GM10266 (cell line): ENCODE results near the gene CATSPER2.
"Not testable (repeated sequence)": the region's sequence is repeated elsewhere in the genome, so short reads cannot be mapped to it uniquely, and the experiment has no call there.

Experiments used
- DNase-seq: peaks from one replicate; pipeline ENCODE4 v3.0.0; 2012; ENCODE audit errors: extremely low spot score

The CATSPER2 gene

DNA sequence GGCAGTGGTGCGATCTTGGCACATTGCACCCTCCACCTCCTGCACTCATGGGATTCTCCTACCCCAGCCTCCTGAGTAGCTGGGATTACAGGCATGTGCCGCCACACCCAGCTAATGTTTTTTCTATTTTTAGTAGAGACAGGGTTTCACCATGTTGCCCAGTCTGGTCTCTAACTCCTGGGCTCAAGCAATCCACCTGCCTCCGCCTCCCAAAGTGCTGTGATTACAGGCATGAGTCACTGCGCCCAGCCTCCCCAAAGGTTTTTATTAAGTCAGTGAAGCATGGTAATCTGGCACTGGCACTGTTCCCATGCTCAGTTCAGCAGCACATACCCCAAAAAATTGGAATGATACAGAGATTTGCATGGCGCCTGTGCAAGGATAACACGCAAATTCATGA, 46.4 kb downstream of the CATSPER2 start:
- not testable (repeated sequence) for DNase-seq

DNA sequence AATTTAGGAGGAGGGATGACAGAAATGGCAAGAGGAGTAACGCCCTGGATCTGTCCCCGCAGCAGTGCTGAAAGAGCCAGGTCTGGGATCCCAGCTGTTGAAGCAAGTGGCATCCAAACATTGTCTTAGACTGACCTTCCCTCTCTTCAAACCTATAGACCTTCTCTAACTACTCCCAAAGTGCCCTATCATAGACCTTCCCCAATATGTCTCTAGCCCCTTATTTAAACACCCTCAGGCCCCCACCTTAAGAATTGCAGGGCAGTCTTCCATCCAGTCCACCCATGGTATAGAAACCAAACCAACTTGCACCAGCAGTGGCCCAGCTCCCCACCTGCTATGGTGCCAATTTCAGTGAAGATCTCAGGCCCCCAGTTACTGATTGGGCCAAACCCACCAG, 48.4 kb downstream of the CATSPER2 start:
- not testable (repeated sequence) for DNase-seq

DNA sequence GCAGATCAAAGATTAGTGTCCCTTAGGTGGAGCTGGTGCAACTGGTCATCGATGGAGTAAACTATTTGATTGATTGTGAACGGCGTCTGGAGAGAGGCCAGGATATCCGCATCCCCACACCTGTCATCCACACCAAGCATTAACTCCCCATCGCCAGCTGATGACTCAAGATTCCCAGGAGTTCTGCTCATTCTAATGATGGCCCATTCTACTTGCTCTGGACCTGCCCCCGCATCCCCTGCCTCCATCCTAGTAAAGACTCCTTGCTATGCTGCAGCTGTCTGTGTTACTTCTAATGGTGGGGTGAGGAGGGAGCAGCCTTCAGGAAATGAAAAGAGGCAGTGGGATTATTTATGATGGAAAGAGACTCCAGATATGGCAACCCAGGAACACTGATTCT, 49.5 kb downstream of the CATSPER2 start:
- DNase-seq: not testable (repeated sequence)

DNA sequence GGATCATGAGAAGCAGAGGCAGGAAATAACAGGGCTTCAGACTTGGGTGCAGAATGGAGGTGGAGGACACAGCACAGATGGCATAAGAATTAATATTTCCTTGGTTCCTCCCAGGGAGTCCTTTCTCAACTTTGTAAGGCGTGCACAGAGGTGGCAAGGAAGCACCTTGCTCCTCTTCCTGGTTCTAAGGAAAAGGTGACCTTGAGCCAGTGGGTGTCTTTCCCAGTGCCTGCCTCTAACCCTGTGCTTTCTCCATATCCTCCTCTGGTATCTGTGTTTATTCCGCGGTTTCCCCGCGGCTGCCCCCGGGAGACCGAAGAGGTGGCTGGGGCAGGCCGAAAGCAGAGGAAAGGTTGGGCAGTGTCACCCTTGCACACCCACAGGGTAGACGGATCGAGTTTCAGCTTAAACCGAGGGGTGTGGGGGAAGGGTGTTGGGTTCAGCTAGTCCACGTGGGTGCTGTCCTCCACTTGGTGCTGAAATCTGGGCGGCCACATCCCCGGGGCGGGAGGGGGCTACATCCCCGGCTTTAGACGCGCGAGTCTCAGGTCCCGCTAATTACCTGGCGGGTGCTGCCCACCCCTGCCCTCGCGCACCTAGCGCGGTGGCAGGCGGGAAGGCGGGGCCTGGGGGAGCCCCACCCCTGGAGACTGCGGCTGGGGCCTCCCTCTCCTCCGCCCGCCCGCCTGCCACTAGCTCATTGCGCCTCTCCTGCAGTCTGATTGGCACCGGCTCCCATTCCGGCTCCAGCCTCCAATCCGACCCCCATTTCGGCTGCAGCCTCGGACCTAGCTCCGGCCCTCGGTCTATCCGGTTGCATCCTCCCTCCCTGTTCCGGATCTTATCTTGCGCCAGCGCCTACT, 55.1 kb downstream of the CATSPER2 start, which contains the start of gene CKMT1B:
Gene CKMT1B (plus strand): TSS at position 700 of the 863 bp plus-strand sequence. CDS start 192 bp downstream, outside the sequence.
- DNase-seq: not testable (repeated sequence)

DNA sequence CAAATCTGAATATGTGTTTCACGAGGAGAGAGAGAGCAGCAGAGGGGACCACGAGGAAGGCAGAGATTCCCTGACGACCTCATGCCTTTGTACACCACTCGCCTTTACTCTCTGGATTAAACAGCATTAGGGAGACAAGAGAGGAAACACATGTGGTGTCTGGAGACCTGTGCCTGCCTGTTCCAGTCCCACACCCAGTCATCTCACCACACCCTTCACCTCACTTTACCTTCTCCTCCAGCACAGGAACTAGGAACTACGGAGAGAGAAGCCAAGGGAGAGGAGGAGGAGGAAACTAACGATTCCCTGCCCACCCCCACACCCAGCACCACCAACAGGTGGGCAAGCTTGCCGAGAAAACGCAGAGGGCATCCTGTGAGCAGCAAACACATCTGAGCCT, 55.8 kb downstream of the CATSPER2 start:
- DNase-seq: not testable (repeated sequence)

DNA sequence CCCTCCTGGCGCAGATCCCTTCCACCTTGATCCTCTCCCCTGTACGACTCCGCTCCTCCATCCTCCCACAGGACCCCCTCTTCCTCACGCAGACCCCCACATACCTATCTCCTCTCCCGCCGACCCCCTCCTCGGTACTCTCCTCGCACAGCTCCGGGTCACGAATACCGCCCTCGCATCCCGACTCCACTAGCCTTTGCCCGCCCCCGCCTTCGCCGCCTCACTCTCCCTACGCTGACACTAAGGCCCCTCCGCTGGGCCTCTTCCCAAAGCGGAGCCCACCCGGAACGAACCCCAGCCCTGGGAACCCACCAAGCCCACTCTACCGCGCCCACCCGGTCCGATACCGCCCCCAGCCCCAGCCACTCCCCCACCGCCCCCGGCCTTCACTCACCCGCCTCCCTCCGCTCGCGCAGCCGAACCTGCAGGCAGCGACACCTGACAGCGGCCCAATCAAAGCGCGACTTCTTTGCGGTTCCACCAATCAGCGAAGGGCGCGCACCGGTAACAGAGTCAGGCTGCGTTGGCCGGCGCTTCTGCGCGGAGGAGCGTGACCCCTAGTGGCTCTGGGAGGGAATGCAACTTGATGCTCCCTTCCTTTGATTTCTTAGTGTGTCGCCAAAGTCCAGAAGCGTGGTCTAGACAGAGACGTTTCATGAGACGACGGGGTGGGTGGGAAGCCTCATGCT, 58.7 kb downstream of the CATSPER2 start, which contains the start of gene PPIP5K1:
Gene PPIP5K1 (minus strand): TSS at position 431 of the 689 bp plus-strand sequence. CDS start 5,704 bp downstream, outside the sequence.
- DNase-seq: not testable (repeated sequence)
